Measurements from ENCODE around the gene ITGA2B.

The ITGA2B gene

DNA sequence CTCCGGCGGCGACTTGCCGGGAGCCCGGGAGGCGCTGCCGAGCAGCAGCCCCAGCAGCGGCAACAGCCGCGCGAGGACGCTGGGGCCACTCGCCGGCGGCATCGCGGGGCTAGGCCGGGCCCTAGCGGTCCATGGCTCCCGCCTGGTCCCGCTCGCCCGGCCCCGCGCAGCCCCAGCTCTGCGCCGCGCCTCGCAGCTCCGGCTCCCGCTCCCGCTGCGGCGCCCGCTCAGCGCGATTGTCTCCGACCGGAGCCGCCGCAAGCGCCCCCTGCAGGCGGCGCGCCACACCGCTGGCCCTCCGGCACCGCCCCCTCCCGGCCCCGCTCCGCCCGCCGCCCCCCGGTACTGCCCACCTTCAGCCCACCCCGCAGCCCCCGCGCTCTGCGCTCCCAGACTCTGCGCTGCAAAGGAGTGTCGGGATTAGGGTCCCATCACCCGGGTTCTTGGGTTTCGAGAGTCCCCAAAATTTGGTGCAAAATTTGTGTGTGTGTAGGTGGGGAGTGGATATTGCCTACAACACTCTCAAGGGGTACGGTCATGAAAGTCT is 25.8 kb downstream of the ITGA2B start, which contains the start of gene FAM171A2:
Gene FAM171A2, minus strand, starts transcription at position 241 of the 547 bp plus-strand sequence. Its CDS starts 139 bp downstream, at position 102.
- no peaks in the 10 kb centered on the region for H3K9me3 Mint-ChIP-seq
- peaks cover 4% of the 10 kb centered on the region for H3K4me1 Mint-ChIP-seq
- H3K4me3 Mint-ChIP-seq: peak within 1 kb of the TSS; percentile 76
- peaks cover 12% of the 10 kb centered on the region for H3K27me3 Mint-ChIP-seq
- H3K36me3 Mint-ChIP-seq: no peaks in the 10 kb centered on the region
- no peak within 1 kb of the TSS for H3K27ac Mint-ChIP-seq

GRCh38 chr17:44362949-44363612 is 26.4 kb downstream of the ITGA2B start:
- no peaks in the 10 kb centered on the region for H3K9me3 Mint-ChIP-seq
- no peak overlapping the region for H3K27ac Mint-ChIP-seq
- H3K4me3 Mint-ChIP-seq: peak overlapping the region; percentile 62
- no peaks in the 10 kb centered on the region for H3K36me3 Mint-ChIP-seq
- peaks cover 10% of the 10 kb centered on the region for H3K27me3 Mint-ChIP-seq
- peaks cover 5% of the 10 kb centered on the region for H3K4me1 Mint-ChIP-seq

DNA sequence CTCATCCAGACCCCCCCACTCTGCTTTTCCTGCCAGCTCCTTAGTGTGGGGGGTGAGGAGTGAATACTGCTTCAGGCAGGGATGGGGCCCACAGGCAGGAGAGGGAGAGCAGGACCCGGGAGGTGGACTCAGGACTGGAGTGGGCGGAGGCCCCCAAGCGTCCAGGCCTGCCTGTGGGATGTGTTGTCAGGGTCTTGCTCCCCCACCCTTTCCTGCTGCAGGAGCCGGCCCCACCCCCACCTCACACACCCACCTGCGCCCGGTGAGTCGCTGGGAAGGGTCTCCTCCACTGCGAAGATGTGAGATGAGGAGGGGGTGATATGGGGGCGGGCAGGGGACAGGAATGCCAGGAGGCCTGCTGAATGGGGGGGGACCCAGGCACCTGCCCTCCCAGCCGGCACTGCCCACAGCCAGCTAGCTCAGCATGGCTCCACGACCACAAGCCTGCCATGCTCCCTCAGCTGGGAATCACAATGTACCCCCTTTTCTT is 26.9 kb downstream of the ITGA2B start:
- no peak overlapping the region for H3K27ac Mint-ChIP-seq
- no peaks in the 10 kb centered on the region for H3K9me3 Mint-ChIP-seq
- no peaks in the 10 kb centered on the region for H3K36me3 Mint-ChIP-seq
- peaks cover 8% of the 10 kb centered on the region for H3K27me3 Mint-ChIP-seq
- H3K4me1 Mint-ChIP-seq: peaks cover 8% of the 10 kb centered on the region
- H3K4me3 Mint-ChIP-seq: peak overlapping the region; percentile 51

DNA sequence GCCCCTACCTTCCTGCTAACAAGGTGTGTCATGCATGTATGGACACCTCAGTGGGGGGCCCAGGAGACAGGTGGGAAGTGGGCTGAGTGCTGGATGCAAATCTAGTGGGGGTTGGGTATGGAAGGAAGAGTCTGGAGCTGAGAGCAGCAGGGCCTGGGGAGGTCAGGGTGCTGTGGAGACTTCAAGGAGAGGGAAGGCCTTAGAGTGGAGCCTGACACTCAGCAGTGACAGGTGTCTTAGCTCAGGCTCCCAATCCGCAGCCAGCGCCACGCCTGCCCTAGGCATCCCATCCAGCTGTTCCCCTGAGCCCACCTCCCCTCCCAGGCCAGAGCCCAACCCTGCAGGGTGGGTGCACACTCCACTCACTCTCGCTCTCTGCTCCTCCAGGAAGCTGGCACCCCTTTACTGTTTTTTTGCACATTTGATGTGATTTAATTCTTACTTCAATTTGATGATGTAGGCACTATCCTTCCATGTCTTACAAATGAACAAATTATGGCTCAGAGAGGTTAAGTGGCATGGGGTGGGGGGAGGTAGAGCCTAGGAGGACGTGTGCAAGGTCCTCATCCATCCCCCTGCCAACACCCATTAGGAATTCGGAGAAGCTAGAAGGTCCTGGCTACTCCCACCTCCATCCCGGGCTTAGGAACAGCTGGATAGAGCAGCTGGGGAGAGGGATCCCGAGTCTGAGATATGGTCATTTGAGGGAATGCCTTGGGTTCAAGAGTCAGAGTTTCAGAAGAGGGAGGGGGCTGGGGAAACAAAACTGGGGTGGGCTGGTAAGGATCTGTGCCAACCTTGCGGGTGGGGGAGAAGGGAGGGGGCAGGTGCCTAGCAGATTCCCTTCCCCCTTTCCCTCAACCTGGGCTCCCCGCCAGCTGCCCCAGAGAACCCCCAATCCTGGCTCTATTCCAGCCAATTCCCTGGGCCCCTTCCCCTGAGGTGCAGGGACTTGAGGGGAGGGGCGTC is 27.9 kb downstream of the ITGA2B start:
- Mint-ChIP-seq H3K4me3 (no peak overlapping the region), H3K27ac (peak overlapping the region; percentile 66), H3K27me3 (peaks cover 4% of the 10 kb centered on the region), H3K36me3 (no peaks in the 10 kb centered on the region), H3K9me3 (no peaks in the 10 kb centered on the region), H3K4me1 (peaks cover 8% of the 10 kb centered on the region)

DNA sequence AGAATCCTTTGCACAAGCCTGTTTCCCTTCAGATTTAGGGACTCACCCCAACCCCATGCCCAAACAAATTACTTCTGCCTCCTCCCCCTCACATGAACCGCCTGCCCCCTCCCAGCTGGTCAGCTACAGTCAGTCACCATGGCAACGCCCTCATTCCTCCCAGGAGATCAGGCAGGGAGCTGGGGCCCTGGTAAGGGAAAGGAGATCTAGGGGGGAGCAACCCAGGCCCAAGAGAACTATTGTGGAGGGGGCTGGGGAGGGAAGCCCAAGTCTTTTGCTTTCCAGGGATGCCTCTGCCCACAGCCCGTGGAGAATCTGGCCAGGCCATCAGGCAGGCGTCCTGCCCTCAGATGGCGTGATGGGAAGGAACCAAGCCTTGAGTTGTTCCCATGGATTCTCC is 28.6 kb downstream of the ITGA2B start:
- no peaks in the 10 kb centered on the region for H3K36me3 Mint-ChIP-seq
- H3K4me1 Mint-ChIP-seq: peaks cover 8% of the 10 kb centered on the region
- no peaks in the 10 kb centered on the region for H3K9me3 Mint-ChIP-seq
- H3K27me3 Mint-ChIP-seq: peaks cover 4% of the 10 kb centered on the region
- H3K27ac Mint-ChIP-seq: no peak overlapping the region
- H3K4me3 Mint-ChIP-seq: no peak overlapping the region

DNA sequence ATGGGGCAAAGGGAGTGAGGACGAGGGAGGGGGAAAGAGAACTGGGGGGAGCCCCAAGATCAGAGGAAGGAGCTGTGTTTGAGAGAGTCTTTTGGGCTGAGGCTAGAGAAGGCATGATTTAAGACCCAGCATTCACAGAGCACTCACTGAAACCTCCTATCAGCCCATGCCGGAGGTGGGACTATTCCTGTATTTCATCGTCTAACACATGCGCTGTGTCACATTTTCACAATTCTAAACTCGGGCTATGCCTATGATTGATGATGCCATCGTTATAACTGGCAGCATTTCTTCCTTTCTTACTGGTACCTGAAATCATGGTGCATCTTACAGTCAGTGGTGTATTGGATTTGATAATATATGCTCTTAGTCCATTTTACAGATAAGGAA is 29.3 kb downstream of the ITGA2B start:
- peaks cover 8% of the 10 kb centered on the region for H3K4me1 Mint-ChIP-seq
- H3K27ac Mint-ChIP-seq: no peak overlapping the region
- peaks cover 4% of the 10 kb centered on the region for H3K27me3 Mint-ChIP-seq
- no peak overlapping the region for H3K4me3 Mint-ChIP-seq
- no peaks in the 10 kb centered on the region for H3K36me3 Mint-ChIP-seq
- no peaks in the 10 kb centered on the region for H3K9me3 Mint-ChIP-seq

GRCh38 chr17:44359458-44360143 is 29.8 kb downstream of the ITGA2B start:
- no peaks in the 10 kb centered on the region for H3K9me3 Mint-ChIP-seq
- H3K4me3 Mint-ChIP-seq: no peak overlapping the region
- H3K4me1 Mint-ChIP-seq: peaks cover 8% of the 10 kb centered on the region
- no peaks in the 10 kb centered on the region for H3K36me3 Mint-ChIP-seq
- peaks cover 2% of the 10 kb centered on the region for H3K27me3 Mint-ChIP-seq
- no peak overlapping the region for H3K27ac Mint-ChIP-seq

GRCh38 chr17:44359006-44359405 is 30.4 kb downstream of the ITGA2B start:
- no peak overlapping the region for H3K27ac Mint-ChIP-seq
- no peak overlapping the region for H3K4me3 Mint-ChIP-seq
- peaks cover 2% of the 10 kb centered on the region for H3K27me3 Mint-ChIP-seq
- H3K36me3 Mint-ChIP-seq: no peaks in the 10 kb centered on the region
- peaks cover 8% of the 10 kb centered on the region for H3K4me1 Mint-ChIP-seq
- no peaks in the 10 kb centered on the region for H3K9me3 Mint-ChIP-seq

DNA sequence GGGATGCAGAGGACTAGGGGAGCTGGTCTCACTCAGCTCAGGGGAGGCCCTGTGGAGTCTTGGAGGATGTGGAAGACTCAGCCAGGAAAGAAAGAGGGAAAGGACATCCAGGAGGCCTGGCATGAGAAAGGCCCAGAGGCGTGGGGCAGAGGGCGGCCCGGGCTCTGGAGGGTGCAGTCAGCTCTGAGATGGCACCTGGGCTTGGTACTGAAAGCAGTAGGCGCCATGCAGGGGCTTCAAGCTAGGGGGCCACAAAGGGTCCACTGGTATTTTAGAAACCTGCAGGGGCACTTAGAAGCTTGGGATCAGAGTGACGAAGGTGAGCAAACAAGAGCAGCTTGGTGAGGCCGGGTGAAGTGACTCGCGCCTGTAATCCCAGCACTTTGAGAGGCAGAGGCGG is 31.4 kb downstream of the ITGA2B start:
- Mint-ChIP-seq H3K36me3 (no peaks in the 10 kb centered on the region), H3K4me1 (peaks cover 10% of the 10 kb centered on the region), H3K27ac (no peak overlapping the region), H3K4me3 (no peak overlapping the region), H3K27me3 (peaks cover 2% of the 10 kb centered on the region), H3K9me3 (no peaks in the 10 kb centered on the region)

GRCh38 chr17:44356241-44356640 is 33.2 kb downstream of the ITGA2B start:
- no peak overlapping the region for H3K4me3 Mint-ChIP-seq
- peaks cover 13% of the 10 kb centered on the region for H3K4me1 Mint-ChIP-seq
- no peaks in the 10 kb centered on the region for H3K9me3 Mint-ChIP-seq
- no peak overlapping the region for H3K27ac Mint-ChIP-seq
- H3K27me3 Mint-ChIP-seq: no peaks in the 10 kb centered on the region
- H3K36me3 Mint-ChIP-seq: peaks cover 2% of the 10 kb centered on the region

DNA sequence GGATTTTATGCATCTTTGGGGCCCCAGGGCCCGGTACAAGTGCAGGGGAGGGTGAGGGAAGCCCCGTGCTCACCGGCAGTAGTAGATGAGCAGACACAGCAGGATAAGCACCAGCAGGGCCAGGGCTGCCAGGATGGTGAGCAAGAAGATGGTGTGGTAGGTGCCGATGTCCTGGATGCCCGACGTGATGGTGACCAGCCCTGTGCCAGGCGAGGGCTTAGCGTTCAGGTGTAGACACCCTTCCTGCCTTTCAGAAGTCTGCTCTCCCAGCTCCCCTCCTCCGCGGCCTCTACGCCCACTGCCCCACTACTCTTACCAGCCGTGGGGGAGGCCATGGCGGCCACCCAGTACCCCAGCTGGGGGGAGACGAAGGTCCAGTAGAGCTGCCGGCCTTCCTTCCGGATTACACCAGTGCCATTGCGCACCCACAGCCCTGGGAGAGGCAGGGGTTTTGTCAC is 33.8 kb downstream of the ITGA2B start:
- Mint-ChIP-seq H3K4me3 (no peak overlapping the region), H3K36me3 (peaks cover 2% of the 10 kb centered on the region), H3K27ac (no peak overlapping the region), H3K27me3 (no peaks in the 10 kb centered on the region), H3K4me1 (peaks cover 13% of the 10 kb centered on the region), H3K9me3 (no peaks in the 10 kb centered on the region)

GRCh38 chr17:44354582-44355561 is 34.6 kb downstream of the ITGA2B start:
- Mint-ChIP-seq H3K9me3 (no peaks in the 10 kb centered on the region), H3K4me1 (peaks cover 13% of the 10 kb centered on the region), H3K27ac (no peak overlapping the region), H3K27me3 (no peaks in the 10 kb centered on the region), H3K4me3 (peak overlapping the region; percentile 42), H3K36me3 (peaks cover 2% of the 10 kb centered on the region)

DNA sequence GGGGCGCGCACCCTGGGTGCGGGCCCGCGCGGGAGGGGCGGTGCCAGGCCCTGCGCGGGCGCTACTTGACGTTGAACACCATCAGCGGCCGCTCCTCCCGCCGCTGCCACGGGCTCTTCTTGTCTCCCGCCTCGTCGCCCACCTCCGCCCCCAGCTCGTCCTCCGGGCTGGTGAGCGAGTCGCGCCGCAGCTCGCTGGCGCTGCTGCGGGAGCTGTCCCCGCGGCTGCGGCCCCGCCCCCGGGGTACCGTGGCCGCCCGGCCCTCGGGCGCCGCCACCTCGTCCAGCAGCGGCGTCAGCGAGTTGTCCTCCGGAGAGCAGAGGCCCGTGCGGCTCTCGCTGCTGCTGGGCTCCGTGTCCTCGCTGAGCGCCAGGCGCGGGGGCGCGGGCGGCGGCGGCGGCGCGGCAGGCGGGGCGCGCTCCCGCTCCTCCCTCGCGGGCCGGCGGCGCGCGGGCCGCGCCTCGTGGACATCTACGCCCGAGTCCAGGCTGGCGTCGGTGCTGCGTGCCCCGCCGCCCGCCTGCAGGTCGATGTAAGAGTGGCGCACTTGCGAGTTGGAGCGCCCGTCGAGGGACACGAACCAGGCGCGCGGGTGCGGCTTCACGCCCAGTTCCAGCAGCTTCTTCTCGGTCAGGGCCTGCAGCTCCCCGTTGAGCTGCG is 35.6 kb downstream of the ITGA2B start:
- peaks cover 2% of the 10 kb centered on the region for H3K36me3 Mint-ChIP-seq
- peaks cover 10% of the 10 kb centered on the region for H3K4me1 Mint-ChIP-seq
- no peak overlapping the region for H3K27ac Mint-ChIP-seq
- H3K9me3 Mint-ChIP-seq: no peaks in the 10 kb centered on the region
- no peaks in the 10 kb centered on the region for H3K27me3 Mint-ChIP-seq
- H3K4me3 Mint-ChIP-seq: peak overlapping the region; percentile 74

All from activated naive CD4-positive, alpha-beta T cell treated with anti-CD3 and anti-CD28 coated beads, Interleukin-2, amount 50 U/mL, for 24 hours (primary cell).